PFSK-1 (cell line): Measurements from ENCODE around the gene RIPK4.

ENCODE experiments used
- FOXP2 ChIP-seq: optimal IDR thresholded peaks from 2 replicates; pipeline ENCODE3; 2011; ENCODE audit warnings: borderline replicate concordance, control low read depth, inconsistent platforms; ENCODE audit not compliant: insufficient read depth; ENCODE audit errors: extremely low read length, extremely low read depth
- POLR2AphosphoS5 ChIP-seq: IDR thresholded peaks from 2 replicates; pipeline ENCODE4 v1.6.1; 2012; ENCODE audit warnings: low read depth, mild to moderate bottlenecking, control low read depth, low read length, moderate library complexity
- SIN3A ChIP-seq: IDR thresholded peaks from 2 replicates; pipeline ENCODE4 v1.6.1; 2012; ENCODE audit warnings: mild to moderate bottlenecking, low read length, moderate library complexity, borderline replicate concordance; ENCODE audit not compliant: insufficient read depth
- TAF1 ChIP-seq: IDR thresholded peaks from 2 replicates; pipeline ENCODE4 v1.6.1; 2012; ENCODE audit warnings: low read length, control low read depth, borderline replicate concordance; ENCODE audit not compliant: insufficient read depth
- TF ChIP-seq, protein P1 (sequence below), 2 experiments: IDR thresholded peaks; 2 replicates each; pipeline versions ENCODE4 v1.6.1 to v1.8.0; 2011 to 2012; ENCODE audit warnings: low read depth in 2 of 2, low read length in 2 of 2, control low read depth in 1 of 2, inconsistent platforms in 1 of 2, mild to moderate bottlenecking in 1 of 2, moderate library complexity in 1 of 2; ENCODE audit not compliant: insufficient read depth in 1 of 2

The RIPK4 gene

DNA sequence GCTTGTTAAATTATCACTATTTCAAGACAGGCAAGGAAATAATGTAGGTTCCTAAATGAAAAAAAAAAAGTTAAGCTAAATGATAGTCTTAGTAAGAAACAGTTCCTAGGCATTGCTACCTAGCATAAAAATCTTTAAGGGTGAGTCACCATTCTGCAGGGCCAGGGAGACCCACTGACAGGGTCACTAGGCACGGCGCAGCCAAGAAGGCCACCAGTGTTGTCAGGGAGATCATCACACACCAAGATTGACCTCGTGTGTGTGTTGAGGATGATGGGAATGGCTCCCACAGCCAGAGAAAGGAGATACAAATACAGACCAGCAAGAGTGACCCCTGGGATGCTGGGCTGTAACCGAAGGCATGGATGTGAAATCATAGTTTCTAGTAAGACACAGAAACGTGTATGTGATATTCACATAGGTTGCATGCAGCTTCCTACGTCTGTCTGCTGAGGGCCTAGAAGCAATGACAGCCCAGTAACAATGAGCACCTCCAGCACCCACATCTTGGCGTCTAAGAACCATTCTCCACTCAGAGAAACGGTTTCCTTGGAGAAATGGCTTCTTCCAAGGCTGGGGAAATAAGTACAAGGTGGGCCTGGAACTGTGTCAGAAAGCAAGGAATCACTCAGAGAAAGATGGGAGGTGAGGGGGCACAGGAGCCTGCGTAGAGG lies 29.1 kb downstream of the RIPK4 start:
- TF ChIP-seq, protein P1, sequence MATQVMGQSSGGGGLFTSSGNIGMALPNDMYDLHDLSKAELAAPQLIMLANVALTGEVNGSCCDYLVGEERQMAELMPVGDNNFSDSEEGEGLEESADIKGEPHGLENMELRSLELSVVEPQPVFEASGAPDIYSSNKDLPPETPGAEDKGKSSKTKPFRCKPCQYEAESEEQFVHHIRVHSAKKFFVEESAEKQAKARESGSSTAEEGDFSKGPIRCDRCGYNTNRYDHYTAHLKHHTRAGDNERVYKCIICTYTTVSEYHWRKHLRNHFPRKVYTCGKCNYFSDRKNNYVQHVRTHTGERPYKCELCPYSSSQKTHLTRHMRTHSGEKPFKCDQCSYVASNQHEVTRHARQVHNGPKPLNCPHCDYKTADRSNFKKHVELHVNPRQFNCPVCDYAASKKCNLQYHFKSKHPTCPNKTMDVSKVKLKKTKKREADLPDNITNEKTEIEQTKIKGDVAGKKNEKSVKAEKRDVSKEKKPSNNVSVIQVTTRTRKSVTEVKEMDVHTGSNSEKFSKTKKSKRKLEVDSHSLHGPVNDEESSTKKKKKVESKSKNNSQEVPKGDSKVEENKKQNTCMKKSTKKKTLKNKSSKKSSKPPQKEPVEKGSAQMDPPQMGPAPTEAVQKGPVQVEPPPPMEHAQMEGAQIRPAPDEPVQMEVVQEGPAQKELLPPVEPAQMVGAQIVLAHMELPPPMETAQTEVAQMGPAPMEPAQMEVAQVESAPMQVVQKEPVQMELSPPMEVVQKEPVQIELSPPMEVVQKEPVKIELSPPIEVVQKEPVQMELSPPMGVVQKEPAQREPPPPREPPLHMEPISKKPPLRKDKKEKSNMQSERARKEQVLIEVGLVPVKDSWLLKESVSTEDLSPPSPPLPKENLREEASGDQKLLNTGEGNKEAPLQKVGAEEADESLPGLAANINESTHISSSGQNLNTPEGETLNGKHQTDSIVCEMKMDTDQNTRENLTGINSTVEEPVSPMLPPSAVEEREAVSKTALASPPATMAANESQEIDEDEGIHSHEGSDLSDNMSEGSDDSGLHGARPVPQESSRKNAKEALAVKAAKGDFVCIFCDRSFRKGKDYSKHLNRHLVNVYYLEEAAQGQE (IDR thresholded peaks at IDR 0.05; ENCODE audit: insufficient read depth in 1 of 2, low read depth in 2 of 2, low read length in 2 of 2), result no peak
- TF ChIP-seq SIN3A (no peak), FOXP2 (no peak), TAF1 (no peak), POLR2AphosphoS5 (no peak)

DNA sequence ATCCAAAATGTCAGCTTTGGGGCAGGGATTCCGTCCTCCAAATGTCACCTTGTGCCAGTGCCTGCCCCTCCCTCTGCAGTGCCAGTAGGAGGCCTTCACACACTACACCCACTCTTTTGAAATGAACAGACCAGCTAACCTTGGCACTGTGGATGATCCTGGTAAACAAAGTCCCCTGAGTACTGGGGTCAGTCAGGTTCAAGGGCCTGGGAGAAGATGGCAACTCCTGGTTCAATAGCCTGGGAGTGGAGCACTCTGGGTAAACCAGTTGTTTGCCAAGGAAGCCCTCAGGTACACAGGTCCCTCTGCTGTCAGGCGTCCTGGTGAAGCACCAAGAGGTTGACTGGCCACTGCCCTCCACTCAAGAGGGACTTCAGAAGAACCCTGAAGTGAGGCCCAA lies 30.4 kb downstream of the RIPK4 start:
- TF ChIP-seq, protein P1 (IDR thresholded peaks at IDR 0.05; ENCODE audit: insufficient read depth in 1 of 2, low read depth in 2 of 2, low read length in 2 of 2), result no peak
- TF ChIP-seq FOXP2, result no peak
- no peak for TF ChIP-seq TAF1
- no peak for TF ChIP-seq SIN3A
- TF ChIP-seq POLR2AphosphoS5, result no peak

DNA sequence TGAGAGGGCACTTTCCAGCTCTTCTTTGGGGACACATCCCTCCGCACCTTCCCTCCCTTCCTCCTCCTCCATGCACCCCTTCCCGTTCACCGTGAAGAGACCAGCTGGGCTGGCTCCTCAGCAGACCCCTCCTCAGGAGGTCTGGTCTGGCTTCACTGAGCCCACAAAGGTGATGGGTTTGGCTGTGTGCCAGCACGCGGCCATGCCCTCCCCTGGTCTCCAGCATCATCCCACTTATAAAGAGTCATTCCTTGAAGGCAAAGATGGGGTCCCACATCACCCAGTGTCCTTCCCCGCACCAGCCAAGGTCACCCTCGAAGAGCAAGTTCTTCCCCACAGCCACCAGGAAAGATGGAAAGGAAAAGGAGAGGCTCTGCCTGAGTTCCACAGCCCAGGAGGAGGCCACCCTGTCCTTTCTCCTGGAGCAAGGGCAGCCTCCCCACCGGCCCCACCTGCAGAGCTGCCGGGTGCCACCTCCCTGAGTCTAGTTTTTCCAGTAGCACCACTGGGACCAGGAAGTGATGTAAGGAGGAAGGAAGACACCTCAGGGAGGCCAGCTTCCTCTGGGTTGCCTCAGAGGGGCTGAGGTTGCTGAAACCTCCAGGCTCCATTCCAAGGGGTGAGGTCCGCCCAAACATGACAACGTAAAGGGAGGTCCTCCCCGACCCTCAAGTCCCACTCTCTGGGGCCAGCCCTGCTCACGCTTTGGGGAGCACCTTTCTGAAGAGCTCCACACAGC lies 32.7 kb downstream of the RIPK4 start:
- TF ChIP-seq SIN3A (no peak), FOXP2 (no peak), TAF1 (no peak), POLR2AphosphoS5 (no peak)
- TF ChIP-seq, protein P1 (IDR thresholded peaks at IDR 0.05; ENCODE audit: insufficient read depth in 1 of 2, low read depth in 2 of 2, low read length in 2 of 2), result no peak

DNA sequence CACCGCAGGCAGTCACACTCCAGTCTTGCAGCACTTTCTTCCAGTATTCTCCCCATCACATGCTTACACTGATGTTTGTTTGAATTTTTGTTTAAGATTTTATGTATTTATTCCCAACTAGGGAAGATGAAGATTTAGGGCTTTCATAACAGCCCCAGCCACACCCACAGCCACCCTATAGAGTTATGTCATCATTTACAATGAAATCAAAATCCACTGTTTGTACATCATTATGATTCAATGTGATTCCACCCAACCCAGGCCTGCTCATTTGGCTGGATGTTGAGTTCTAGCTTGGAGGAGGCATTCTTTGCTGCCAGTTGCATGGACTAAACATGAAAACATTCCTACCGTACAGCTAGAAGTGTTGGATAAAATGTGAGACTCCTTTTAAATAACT lies 35.8 kb downstream of the RIPK4 start:
- TF ChIP-seq SIN3A (no peak), POLR2AphosphoS5 (no peak), FOXP2 (no peak), TAF1 (no peak)
- TF ChIP-seq, protein P1 (IDR thresholded peaks at IDR 0.05; ENCODE audit: insufficient read depth in 1 of 2, low read depth in 2 of 2, low read length in 2 of 2), result no peak
